GM12892 (cell line): Measurements from ENCODE around the gene RFFL. TPM values are rescaled to one million over a fixed set of nuclear protein-coding genes. Genes with fewer than 3 reads are reported as not detected.
"Not testable (repeated sequence)": the region's sequence is repeated elsewhere in the genome, so short reads cannot be mapped to it uniquely, and the experiment has no call there.

Experiments used
- DNase-seq: peaks from one replicate; pipeline ENCODE4 v3.0.0; 2011; ENCODE audit not compliant: insufficient read length
- FAIRE-seq: peaks from 2 replicates; lab custom pipeline; 2011; peaks lifted over from hg19 to GRCh38; lab: Jason Lieb, UNC
- POLR2A ChIP-seq: IDR thresholded peaks from 2 replicates; pipeline ENCODE4 v1.6.1; 2011; ENCODE audit warnings: low read depth, low read length, control low read depth
- POLR2AphosphoS5 ChIP-seq: IDR thresholded peaks from 2 replicates; pipeline ENCODE4 v1.6.1; 2011; ENCODE audit warnings: low read depth, low read length, control low read depth
- TAF1 ChIP-seq: IDR thresholded peaks from 2 replicates; pipeline ENCODE4 v1.6.1; 2011; ENCODE audit warnings: low read depth, mild to moderate bottlenecking, control low read depth, low read length, borderline replicate concordance
- polyA plus RNA-seq: library from polyadenylated mRNA; unstranded; fragments of >200 nt; gene quantifications from one replicate; pipeline ENCODE4 v1.2.1, GENCODE V29; 2012; ENCODE audit warnings: missing spikeins, inconsistent platforms; ENCODE audit not compliant: missing spikeins

Gene RFFL, protein sequence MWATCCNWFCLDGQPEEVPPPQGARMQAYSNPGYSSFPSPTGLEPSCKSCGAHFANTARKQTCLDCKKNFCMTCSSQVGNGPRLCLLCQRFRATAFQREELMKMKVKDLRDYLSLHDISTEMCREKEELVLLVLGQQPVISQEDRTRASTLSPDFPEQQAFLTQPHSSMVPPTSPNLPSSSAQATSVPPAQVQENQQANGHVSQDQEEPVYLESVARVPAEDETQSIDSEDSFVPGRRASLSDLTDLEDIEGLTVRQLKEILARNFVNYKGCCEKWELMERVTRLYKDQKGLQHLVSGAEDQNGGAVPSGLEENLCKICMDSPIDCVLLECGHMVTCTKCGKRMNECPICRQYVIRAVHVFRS
- polyA plus RNA-seq: 35.4 TPM

DNA sequence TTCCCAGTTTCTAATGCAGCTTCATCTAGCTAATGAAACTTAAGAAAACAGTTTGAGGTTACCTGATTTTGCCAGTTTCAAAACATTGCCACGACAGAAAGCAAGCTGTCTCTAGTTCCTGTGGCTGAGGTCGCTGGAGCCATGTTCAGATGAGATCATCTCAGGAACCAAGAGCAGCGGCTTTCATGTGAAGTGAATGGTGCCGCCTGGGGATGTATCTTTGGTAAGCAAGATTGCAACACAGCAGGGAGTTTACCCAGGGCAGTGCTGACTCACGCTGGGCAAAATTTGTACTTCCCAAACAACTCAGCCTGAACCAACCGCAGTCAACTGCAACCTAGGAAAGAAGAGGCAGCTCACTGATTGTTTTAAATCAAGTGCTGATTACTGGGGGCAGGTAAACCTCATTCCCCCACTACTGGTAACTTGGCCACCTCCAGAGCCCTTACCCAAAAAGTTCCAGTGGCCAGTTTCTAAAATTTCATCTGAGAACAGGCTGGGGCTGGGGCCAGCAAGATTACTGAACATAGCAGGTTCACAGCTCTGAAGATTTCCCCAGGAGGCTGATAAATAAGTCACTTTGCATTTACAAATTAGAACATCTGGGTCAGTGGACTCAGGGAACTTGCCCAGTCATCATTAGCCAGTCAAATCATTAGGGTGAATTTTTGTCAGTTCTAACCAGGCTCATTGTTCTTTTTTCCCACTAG is at the start of gene RFFL:
Gene RFFL (minus strand): TSS at position 194 of the 710 bp plus-strand sequence. CDS start 37,154 bp downstream, outside the sequence.
- FAIRE-seq (peak; percentile 88), DNase-seq (peak; percentile 49)
- TF ChIP-seq POLR2A: peak; percentile 26; the same call in 1 of the 2 replicates
- TF ChIP-seq TAF1: no peak
- TF ChIP-seq POLR2AphosphoS5: peak; percentile 47

DNA sequence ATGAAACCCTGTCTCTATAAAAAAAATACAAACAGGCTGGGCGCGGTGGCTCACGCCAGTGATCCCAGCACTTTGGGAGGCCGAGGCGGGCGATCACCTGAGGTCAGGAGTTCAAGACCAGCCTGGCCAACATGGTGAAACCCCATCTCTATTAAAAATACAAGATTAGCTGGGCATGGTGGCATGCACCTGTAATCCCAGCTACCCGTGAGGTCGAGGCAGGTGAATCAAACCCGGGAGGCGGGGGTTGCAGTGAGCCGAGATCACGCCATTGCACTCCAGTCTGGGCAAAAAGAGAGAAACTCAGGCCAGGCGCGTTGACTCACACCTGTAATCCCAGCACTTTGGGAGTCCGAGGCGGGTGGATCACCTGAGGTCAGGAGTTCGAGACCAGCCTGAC is 47.3 kb upstream of the RFFL start:
- FAIRE-seq, DNase-seq: not testable (repeated sequence)

DNA sequence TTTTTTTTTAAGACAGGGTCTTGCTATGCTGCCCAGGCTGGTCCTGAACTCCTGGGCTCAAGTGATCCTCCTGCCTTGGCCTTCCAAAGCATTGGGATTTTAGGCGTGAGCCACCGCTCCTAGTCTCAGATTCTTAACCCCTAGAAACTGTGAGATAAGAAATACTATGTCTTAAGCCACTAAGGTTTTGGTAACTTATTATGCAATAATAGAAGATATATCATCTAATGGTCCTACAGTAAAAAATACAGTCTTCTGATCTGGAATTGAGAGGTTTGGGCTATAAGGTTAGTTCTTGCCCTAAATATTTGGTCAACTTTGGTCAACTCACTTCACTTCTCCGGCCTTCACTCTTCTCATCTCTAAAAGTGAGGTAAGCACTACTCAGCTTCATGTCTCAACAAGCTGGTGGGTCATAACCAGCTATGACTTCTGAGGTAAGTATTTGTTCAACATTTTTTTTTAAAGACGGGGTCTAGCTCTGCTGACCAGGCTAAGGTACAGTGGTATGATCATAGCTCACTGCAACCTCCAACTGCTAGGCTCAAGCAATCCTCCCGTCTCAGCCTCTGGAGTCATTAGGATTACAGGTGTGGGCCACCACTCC is 41.4 kb upstream of the RFFL start:
- FAIRE-seq: no peak
- TF ChIP-seq POLR2A (no peak), TAF1 (no peak), POLR2AphosphoS5 (no peak)
- no peak for DNase-seq

DNA sequence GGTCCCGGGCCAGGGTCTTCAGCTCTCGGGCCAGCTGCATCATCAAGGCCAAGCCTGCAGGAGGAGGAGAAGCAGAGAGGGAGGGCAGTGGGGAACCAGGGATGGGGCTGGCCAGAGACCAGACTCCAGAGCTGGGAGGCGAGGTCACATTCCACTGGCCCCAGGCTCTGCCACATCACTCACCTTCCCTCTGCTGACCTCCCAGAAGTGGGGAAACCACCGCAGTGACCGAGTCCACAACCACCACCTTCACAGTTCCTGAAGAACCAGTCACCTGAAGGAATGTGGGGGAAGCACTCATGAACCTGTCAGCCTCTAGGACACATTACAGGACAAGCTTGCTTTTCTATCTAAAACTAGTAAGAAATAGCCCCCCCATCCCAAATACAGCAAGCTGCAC is 39.8 kb upstream of the RFFL start:
- TF ChIP-seq POLR2A (no peak), TAF1 (no peak), POLR2AphosphoS5 (no peak)

DNA sequence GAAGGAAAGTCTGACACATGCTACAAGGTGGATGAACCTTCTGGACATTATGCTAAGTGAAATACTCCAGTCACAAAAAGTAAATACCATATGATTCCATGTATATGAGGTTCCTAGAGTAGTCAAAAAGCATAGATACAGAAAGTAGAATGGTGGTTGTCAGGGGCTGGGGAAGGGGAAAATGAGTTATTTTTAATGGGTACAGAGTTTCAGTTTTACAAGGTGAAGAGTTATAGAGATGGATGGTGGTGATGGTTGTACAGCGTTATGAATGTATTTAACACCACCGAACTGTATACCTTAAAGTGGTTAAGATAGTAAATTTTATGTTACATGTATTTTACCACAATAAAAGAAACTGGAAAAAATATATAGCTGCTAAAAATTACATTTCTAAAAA is 38.2 kb upstream of the RFFL start:
- TF ChIP-seq POLR2A: no peak
- TF ChIP-seq TAF1: no peak
- no peak for TF ChIP-seq POLR2AphosphoS5
- no peak for DNase-seq
- no peak for FAIRE-seq

More for the DNA sequence above, 39.8 kb upstream of the RFFL start:
- DNase-seq: no peak
- FAIRE-seq: no peak

DNA sequence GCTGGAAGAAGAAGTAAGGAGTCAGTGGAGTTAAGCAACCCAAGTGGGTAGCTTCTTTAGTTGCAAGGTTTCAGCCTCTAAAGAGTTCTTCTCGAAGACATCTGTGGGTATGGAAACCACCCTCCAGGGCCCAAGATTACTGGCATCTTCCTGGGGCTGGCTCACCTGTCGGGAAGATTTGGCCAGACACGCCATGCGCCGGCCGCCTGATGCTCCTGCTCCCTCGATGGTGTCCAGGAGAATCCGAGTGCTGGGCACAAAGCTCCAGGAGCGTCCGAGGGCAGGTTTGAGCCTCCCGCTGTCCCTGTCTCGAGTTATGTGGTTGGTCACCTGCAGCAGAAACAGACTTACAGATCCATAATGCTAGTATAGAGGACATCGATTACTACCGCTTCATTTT is 37.5 kb upstream of the RFFL start:
- FAIRE-seq (no peak), DNase-seq (no peak)
- TF ChIP-seq POLR2A (no peak), TAF1 (no peak), POLR2AphosphoS5 (no peak)

DNA sequence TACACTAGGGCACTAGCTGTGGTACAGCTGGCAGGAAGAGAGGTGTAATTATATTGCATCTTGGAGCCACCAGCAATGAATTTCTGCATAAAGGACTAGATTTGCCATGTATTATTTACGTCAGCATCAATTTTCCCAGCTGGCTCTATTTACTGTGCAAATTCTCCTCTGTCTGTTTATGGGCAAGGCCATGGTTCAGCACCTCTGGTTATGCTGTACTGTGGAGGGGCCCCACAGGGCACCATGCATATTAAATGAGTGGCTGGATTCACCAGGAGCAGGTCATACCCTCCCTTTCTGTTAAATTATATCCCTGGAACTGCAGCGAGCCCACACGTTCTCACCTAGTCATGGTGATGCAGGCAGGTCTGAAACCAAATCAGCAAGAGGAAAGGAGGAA is 36.4 kb upstream of the RFFL start:
- FAIRE-seq: no peak
- no peak for DNase-seq
- no peak for TF ChIP-seq POLR2A
- no peak for TF ChIP-seq TAF1
- no peak for TF ChIP-seq POLR2AphosphoS5

DNA sequence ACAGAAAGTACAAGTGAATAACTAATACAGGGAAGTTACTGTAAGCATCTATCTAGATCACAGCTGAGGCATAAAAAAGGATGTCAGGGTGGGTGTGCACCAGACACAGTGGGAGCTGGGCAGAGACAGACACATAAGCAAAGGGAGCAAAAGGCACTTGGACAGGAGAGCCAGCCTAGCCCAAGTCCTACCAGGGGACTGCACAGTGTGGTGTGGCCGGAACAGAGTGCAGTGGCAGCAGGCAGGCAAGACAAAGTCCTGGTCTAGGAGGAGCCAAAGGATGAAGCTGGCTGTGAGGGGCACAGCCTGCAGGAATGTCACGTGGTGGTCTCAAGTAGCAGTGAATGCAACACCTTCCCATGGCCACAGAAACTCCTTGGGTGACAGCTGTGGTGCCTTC is 34.3 kb upstream of the RFFL start:
- TF ChIP-seq POLR2AphosphoS5: no peak
- TF ChIP-seq TAF1: no peak
- no peak for TF ChIP-seq POLR2A
- no peak for FAIRE-seq

DNA sequence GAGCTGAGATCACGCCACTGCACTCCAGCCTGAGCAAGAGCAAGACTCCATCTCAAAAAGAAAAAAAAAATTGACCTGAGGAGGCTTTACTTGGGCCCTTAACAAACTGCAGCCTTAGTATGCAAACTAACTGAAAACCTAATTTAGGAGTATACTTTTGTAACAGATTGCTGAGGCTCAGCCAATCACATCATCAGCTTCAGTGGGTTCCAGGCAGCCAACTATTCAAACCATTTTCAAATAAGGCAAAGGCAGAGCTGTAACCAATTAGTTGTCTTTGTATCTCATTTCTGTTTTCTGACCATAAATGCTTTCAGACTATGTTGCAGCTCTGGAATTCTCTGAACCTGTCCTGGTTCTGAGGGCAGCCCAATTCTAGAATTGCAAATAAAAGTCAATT is 32.2 kb upstream of the RFFL start:
- FAIRE-seq (no peak), DNase-seq (no peak)
- TF ChIP-seq POLR2AphosphoS5: no peak
- no peak for TF ChIP-seq TAF1
- TF ChIP-seq POLR2A: no peak

More for the DNA sequence above, 34.3 kb upstream of the RFFL start:
- DNase-seq: no peak

DNA sequence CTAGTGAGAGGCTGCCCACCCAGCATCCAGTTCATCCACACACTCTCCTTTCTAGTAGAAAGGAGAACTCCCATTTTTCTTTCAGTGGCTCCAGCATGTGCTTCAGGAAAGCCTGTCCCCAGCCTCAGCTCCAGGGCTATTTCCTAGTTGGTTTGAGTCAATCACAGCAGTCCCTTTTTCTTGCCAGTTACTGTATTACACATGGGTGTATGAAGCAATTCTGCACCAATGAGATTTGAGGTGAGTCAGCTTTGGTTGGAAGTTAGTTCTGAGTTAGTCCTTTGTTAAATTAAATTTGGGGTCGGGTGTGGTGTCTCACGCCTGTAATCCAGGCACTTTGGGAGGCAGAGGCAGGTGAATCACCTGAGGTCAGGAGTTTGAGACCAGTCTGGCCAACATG is 31.4 kb upstream of the RFFL start:
- TF ChIP-seq TAF1: no peak
- TF ChIP-seq POLR2AphosphoS5: no peak
- TF ChIP-seq POLR2A: no peak
- no peak for FAIRE-seq
- no peak for DNase-seq

DNA sequence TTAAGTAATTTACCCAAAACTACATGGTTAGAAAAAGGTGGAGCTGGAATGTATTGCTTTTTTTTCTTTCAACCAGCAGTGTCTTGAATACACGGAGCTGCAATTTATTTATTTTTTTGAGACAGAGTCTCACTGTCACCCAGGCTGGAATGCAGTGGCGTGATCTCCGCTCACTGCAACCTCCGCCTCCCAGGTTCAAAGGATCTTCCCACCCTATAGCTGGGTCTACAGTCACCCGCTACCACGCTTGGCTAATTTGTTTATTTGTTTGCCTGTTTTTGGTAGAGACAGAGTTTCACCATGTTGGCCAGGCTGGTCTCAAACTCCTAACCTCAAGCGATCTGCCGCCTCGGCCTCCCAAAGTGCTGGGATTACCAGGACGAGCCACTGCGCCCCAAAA is 27.2 kb upstream of the RFFL start:
- FAIRE-seq, DNase-seq: not testable (repeated sequence)
